Adrenal gland (tissue), 12 donors: ENCODE results near the gene RIC8B. TPM values are rescaled to one million over a fixed set of nuclear protein-coding genes. Genes with fewer than 3 reads are reported as not detected.

Experiments used
- DNase-seq, 7 donors: peaks; one replicate each; pipeline ENCODE4 v3.0.0-alpha.2; 2019 to 2020
- H3K27ac ChIP-seq, 5 donors: fragments of 200-600 bp; sonication (generic) in 4 of 5; 1 replicate in 3 of 5; 2 replicates in 2 of 5; pipeline versions ENCODE4 v1.5.1 to v1.8.0; 2016 to 2020; ENCODE audit warnings: mild to moderate bottlenecking in 1 of 5
- H3K27me3 ChIP-seq: fragments of 200-600 bp; 2 replicates; pipeline ENCODE4 v1.8.0; 2021
- H3K36me3 ChIP-seq, 2 donors: fragments of 200-600 bp; replicated peaks in 1 of 2; 1 replicate in 1 of 2; 2 replicates in 1 of 2; pipeline versions ENCODE4 v1.5.1 to v1.8.0; 2018 to 2022
- H3K4me1 ChIP-seq, 2 donors: fragments of 200-600 bp; replicated peaks in 1 of 2; 1 replicate in 1 of 2; 2 replicates in 1 of 2; pipeline versions ENCODE4 v1.5.1 to v1.8.0; 2018 to 2021
- H3K4me3 ChIP-seq, 4 donors: fragments of 200-600 bp; sonication (generic) in 3 of 4; one replicate each; pipeline ENCODE4 v1.5.1; 2016 to 2018
- H3K9me3 ChIP-seq, 3 donors: fragments of 200-600 bp; sonication (generic) in 1 of 3; replicated peaks in 1 of 3; 1 replicate in 2 of 3; 2 replicates in 1 of 3; pipeline versions ENCODE4 v1.5.1 to v1.8.0; 2016 to 2021
- POLR2A ChIP-seq, 2 donors: fragments of 450-650 bp; IDR thresholded peaks; one replicate each; pipeline ENCODE4 v1.6.1; 2017; ENCODE audit warnings: antibody characterized with exemption in 2 of 2, mild to moderate bottlenecking in 2 of 2, moderate library complexity in 1 of 2
- WGBS, 4 donors: extraction: QIAGEN DNeasy Blood & Tissue Kit in 2 of 4; methylation state at CpG; one replicate each; pipeline versions ENCODE4 v1.1.5 to v1.1.7; 2013 to 2017; 5-methylcytosine and 5-hydroxymethylcytosine counted together
- intact Hi-C, 2 donors: fragments of 100-400 bp; cut with DNase I; formaldehyde crosslinking; loops; one replicate each; pipeline versions ENCODE4 v1.14.1 to v1.15.0; 2022 to 2023
- polyA plus RNA-seq, 3 donors: library from polyadenylated mRNA; stranded (reverse); fragments of 200-250 nt in 2 of 3; fragments of 350-450 nt in 1 of 3; fragmentation: Illumina TruSeq in 1 of 3; extraction: RNeasy Lipid Tissue Mini Kit (QIAGEN cat#74804) in 1 of 3; gene quantifications; one replicate each; pipeline ENCODE4 v1.2.3, GENCODE V29; 2013 to 2014
- total RNA-seq, 9 donors: library from RNA; depleted of rRNA in 4 of 9; stranded (reverse); fragments of >200 nt in 4 of 9; fragments of 120-200 nt in 1 of 9; fragmentation: NEBNext Ultra II Directional in 1 of 9; extraction: Animal tissue kit (Norgen Biotek cat#: 25700) in 1 of 9; gene quantifications; one replicate each; pipeline versions ENCODE4 v1.1.0 to v1.2.4, GENCODE V29; 2013 to 2023
- TF ChIP-seq, protein P1 (sequence below), 6 experiments: fragments of 450-650 bp in 4 of 6; fragments of 200-600 bp in 2 of 6; sonication (generic) in 1 of 6; IDR thresholded peaks; 1 replicate in 5 of 6; 2 replicates in 1 of 6; pipeline versions ENCODE4 v1.5.1 to v1.8.0; 2016 to 2021; ENCODE audit warnings: antibody characterized with exemption in 6 of 6, mild to moderate bottlenecking in 2 of 6, moderate library complexity in 1 of 6
- donor health status: healthy with polysubstance abuse.
- donor health status: Bipolar disorder and iron deficiency.
- donor health status: DM: yes; HTN: yes; CAD: no.
- donor health status: DM: no; HTN: no; CAD: no.
- donor health status: DM: no; HTN: no; CAD: no.
- donor health status: DM: yes; HTN: yes; CAD: no.

Gene RIC8B
- total and polyA plus RNA-seq, 12 donors = 5.1 to 29.3 (median 14.5) TPM

DNA sequence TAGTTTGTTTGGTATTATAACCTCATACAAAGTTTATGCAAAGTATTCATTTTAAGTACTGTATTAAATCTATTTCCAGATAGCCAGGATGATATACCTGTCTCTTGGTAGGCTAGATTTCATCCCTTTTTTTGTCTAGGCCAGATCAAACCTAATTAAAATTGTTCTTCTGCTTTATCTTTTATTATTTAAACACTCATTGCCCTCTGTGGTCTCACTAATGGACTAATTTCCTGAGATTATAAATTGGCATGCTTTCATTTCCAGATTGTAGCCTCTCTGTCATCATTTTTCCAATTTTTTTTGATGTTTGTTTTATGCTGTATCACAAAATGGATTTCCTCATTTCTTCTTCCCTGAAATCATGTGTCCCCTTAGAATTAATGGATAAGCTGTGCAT is 95.6 kb downstream of the RIC8B start:
- Histone ChIP-seq H3K27ac (no peak overlapping the region), H3K27me3 (no peaks in the 10 kb centered on the region), H3K36me3 (no peaks in the 10 kb centered on the region), H3K4me1 (peaks cover 0 to 23% of the 10 kb centered on the region in 2 donors), H3K9me3 (no peaks in the 10 kb centered on the region), H3K4me3 (no peak overlapping the region)
- TF ChIP-seq, protein P1, sequence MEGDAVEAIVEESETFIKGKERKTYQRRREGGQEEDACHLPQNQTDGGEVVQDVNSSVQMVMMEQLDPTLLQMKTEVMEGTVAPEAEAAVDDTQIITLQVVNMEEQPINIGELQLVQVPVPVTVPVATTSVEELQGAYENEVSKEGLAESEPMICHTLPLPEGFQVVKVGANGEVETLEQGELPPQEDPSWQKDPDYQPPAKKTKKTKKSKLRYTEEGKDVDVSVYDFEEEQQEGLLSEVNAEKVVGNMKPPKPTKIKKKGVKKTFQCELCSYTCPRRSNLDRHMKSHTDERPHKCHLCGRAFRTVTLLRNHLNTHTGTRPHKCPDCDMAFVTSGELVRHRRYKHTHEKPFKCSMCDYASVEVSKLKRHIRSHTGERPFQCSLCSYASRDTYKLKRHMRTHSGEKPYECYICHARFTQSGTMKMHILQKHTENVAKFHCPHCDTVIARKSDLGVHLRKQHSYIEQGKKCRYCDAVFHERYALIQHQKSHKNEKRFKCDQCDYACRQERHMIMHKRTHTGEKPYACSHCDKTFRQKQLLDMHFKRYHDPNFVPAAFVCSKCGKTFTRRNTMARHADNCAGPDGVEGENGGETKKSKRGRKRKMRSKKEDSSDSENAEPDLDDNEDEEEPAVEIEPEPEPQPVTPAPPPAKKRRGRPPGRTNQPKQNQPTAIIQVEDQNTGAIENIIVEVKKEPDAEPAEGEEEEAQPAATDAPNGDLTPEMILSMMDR (IDR thresholded peaks at IDR 0.05) = no peak
- no peak for TF ChIP-seq POLR2A (IDR thresholded peaks at IDR 0.05)
- DNase-seq = no peak
- intact Hi-C loops = no loop called here

DNA sequence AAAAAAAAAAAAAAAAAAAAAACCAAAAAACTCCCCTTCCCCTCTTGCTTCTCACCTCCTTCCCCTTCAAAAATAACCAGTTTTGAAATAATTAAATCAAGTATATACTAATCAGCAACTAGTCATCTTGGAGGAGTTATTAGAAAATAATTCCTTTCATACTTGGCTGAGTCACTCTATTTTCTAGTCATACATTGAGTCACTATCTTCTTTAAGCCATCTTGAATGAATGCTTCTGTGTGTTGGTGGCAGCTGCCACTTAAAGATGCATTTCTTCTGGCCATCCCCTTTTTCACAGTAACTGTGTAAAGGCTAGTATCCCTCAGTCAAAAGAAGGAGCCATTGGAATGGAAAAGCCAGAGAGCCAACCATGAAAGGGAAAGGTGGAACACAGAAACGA is 97.0 kb downstream of the RIC8B start:
- intact Hi-C loops = no loop called here
- H3K27me3 ChIP-seq = no peaks in the 10 kb centered on the region
- TF ChIP-seq POLR2A (IDR thresholded peaks at IDR 0.05) = no peak
- TF ChIP-seq, protein P1 (IDR thresholded peaks at IDR 0.05) = no peak
- H3K4me3 ChIP-seq = no peak overlapping the region
- H3K36me3 ChIP-seq = no peaks in the 10 kb centered on the region
- peaks cover 0 to 21% of the 10 kb centered on the region in 2 donors for H3K4me1 ChIP-seq
- WGBS, 4 donors = 92 to 100% (median 97%) methylated on average over 1 of the region's 1 CpG
- no peak overlapping the region for H3K27ac ChIP-seq
- no peaks in the 10 kb centered on the region for H3K9me3 ChIP-seq
- DNase-seq = no peak

GRCh38 chr12:106873983-106874382 is 99.5 kb downstream of the RIC8B start:
- H3K9me3 ChIP-seq = no peaks in the 10 kb centered on the region
- no peak overlapping the region for H3K27ac ChIP-seq
- H3K27me3 ChIP-seq = no peaks in the 10 kb centered on the region
- DNase-seq = no peak
- H3K4me3 ChIP-seq = no peak overlapping the region
- H3K4me1 ChIP-seq = peaks cover 0 to 27% of the 10 kb centered on the region in 2 donors
- no peaks in the 10 kb centered on the region for H3K36me3 ChIP-seq
- intact Hi-C loops = no loop called here
- WGBS, 4 donors = 69 to 77% (median 76%) methylated on average over 5 of the region's 5 CpGs
- TF ChIP-seq, protein P1 (IDR thresholded peaks at IDR 0.05) = no peak
- TF ChIP-seq POLR2A (IDR thresholded peaks at IDR 0.05) = no peak

DNA sequence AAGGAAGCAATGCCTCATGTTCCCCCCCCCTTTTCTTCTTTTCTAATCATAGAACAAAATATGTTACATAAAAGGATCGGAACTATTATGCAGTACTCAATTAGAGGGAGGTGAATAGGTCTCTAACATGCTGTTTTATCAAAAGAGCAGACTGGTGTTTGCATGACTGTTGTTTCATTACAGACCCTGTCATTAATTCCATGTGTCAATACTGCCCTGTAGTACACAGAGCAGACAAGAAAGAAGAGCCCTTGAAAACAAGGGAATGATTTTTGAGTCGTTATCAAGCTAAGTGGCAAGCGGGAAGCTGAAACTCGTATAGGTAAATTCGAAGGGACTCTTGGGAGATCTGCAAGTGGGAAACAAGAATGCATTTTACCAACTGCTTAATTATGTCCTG is 104.3 kb downstream of the RIC8B start:
- Histone ChIP-seq H3K27me3 (no peaks in the 10 kb centered on the region), H3K4me1 (peaks cover 3 to 10% of the 10 kb centered on the region in 2 donors), H3K9me3 (no peaks in the 10 kb centered on the region), H3K36me3 (no peaks in the 10 kb centered on the region), H3K4me3 (no peak overlapping the region), H3K27ac (no peak overlapping the region)
- TF ChIP-seq POLR2A (IDR thresholded peaks at IDR 0.05) = no peak
- TF ChIP-seq, protein P1 (IDR thresholded peaks at IDR 0.05) = no peak
- WGBS, 4 donors = 76 to 88% (median 84%) methylated on average over 5 of the region's 5 CpGs
- intact Hi-C loops = no loop called here
- DNase-seq = no peak
